Umbilical cord (tissue), 1 donor: ENCODE results near the gene HBS1L. TPM values are rescaled to one million over a fixed set of nuclear protein-coding genes. Genes with fewer than 3 reads are reported as not detected.

Source experiments
- total RNA-seq: library from RNA; depleted of rRNA; stranded (reverse); fragments of >200 nt; gene quantifications from one replicate; pipeline ENCODE4 v1.2.3, GENCODE V29; 2014; ENCODE audit warnings: low replicate concordance; ENCODE audit not compliant: insufficient read depth

Gene HBS1L
- total RNA-seq, 1 donor from 2014 or later: 96.5 TPM

Other genes with a start within 250 kb of the HBS1L start
- 1.4 TPM for gene ALDH8A1, start 104.7 kb downstream of the HBS1L start, total RNA-seq
- 0.72 TPM for gene MYB, start 126.5 kb upstream of the HBS1L start, total RNA-seq